Panc1 (cell line): ENCODE data around the gene PDE1C. TPM values are rescaled to one million over a fixed set of nuclear protein-coding genes. Genes with fewer than 3 reads are reported as not detected.

ENCODE experiments used
- ATAC-seq: fragments of 200-7000 bp; cut with Tn5 transposase; 2 replicates; pipeline ENCODE4 v1.9.1; 2020; ENCODE audit warnings: mild to moderate bottlenecking, moderate library complexity
- BruUV-seq: library from RNA; stranded (reverse); fragments of 400-500 nt; replicated peaks from 2 replicates; lab custom pipeline; 2021; lab: Mats Ljungman, UMichigan
- CTCF ChIA-PET: fragments of 300-600 bp; sonication (Branson Sonifier 250); formaldehyde crosslinking; loops from one replicate; lab custom pipeline; 2022; ENCODE audit warnings: antibody characterized with exemption; lab: Charles Lee
- POLR2A ChIA-PET: fragments of 300-600 bp; sonication (Branson Sonifier 250); formaldehyde crosslinking; loops from one replicate; lab custom pipeline; 2022; ENCODE audit warnings: antibody characterized with exemption; lab: Charles Lee
- DNase-seq: peaks from one replicate; pipeline ENCODE4 v3.0.0-alpha.2; 2010; ENCODE audit warnings: low read depth, low spot score
- H3K27ac ChIP-seq: 2 replicates; pipeline ENCODE4 v1.5.1; 2011; ENCODE audit warnings: mild to moderate bottlenecking, low read length, inconsistent platforms
- H3K27me3 ChIP-seq: fragments of 200-500 bp; sonication (Bioruptor generic); 2 replicates; pipeline ENCODE4 v1.6.0; 2014; ENCODE audit warnings: low read length, inconsistent platforms; ENCODE audit not compliant: control insufficient read depth, insufficient read depth
- H3K36me3 ChIP-seq: fragments of 200-500 bp; sonication (Bioruptor generic); 2 replicates; pipeline ENCODE4 v1.5.1; 2014; ENCODE audit warnings: inconsistent platforms, mild to moderate bottlenecking, low read length, moderate library complexity; ENCODE audit not compliant: control insufficient read depth, insufficient read depth
- H3K4me1 ChIP-seq: 2 replicates; pipeline ENCODE4 v1.5.1; 2011; ENCODE audit warnings: inconsistent platforms, mild to moderate bottlenecking, low read length, moderate library complexity; ENCODE audit not compliant: control insufficient read depth, insufficient read depth
- H3K4me3 ChIP-seq, 2 experiments: 2 replicates each; pipeline ENCODE4 v1.5.1; 2011 to 2012; ENCODE audit warnings: low read depth in 2 of 2, low read length in 2 of 2, mild to moderate bottlenecking in 2 of 2, inconsistent platforms in 1 of 2, moderate library complexity in 1 of 2
- H3K9me3 ChIP-seq: fragments of 200-500 bp; sonication (Bioruptor generic); 2 replicates; pipeline ENCODE4 v1.5.1; 2014; ENCODE audit warnings: low read depth, mild to moderate bottlenecking, inconsistent platforms, low read length, moderate library complexity; ENCODE audit not compliant: control insufficient read depth, insufficient read depth
- POLR2AphosphoS5 ChIP-seq: IDR thresholded peaks from 2 replicates; pipeline ENCODE4 v1.6.1; 2012; ENCODE audit warnings: mild to moderate bottlenecking, low read depth, low read length, moderate library complexity
- SIN3A ChIP-seq: IDR thresholded peaks from 2 replicates; pipeline ENCODE4 v1.6.1; 2012; ENCODE audit warnings: low read depth, mild to moderate bottlenecking, low read length, moderate library complexity, borderline replicate concordance; ENCODE audit not compliant: insufficient read depth
- TCF7L2 ChIP-seq: IDR thresholded peaks from 2 replicates; pipeline ENCODE4 v1.6.1; 2011; ENCODE audit warnings: mild to moderate bottlenecking, low read depth, low read length, inconsistent platforms
- in situ Hi-C: cut with HindIII; loops from 2 replicates; pipeline ENCODE4 v1.10.0; 2016; ENCODE audit warnings: low sequenced_read_pairs, low pct_unique_long_range_greater_than_20kb
- intact Hi-C: fragments of 100-400 bp; cut with micrococcal nuclease; formaldehyde crosslinking; loops from one replicate; pipeline ENCODE4 v1.10.0; 2022; ENCODE audit not compliant: unreplicated experiment
- total RNA-seq: library from RNA; stranded (reverse); gene quantifications from one replicate; pipeline ENCODE4 v1.2.1, GENCODE V29; 2021; ENCODE audit not compliant: unreplicated experiment
- TF ChIP-seq, protein P1 (sequence below): fragments of 450-650 bp; IDR thresholded peaks from 2 replicates; pipeline ENCODE4 v1.5.1; 2017; ENCODE audit warnings: mild to moderate bottlenecking
- TF ChIP-seq, protein P2 (sequence below), 2 experiments: IDR thresholded peaks; 2 replicates each; pipeline ENCODE4 v1.6.1; 2011 to 2012; ENCODE audit warnings: low read depth in 2 of 2, control low read depth in 1 of 2, low read length in 1 of 2, mild to moderate bottlenecking in 1 of 2, moderate library complexity in 1 of 2; ENCODE audit not compliant: insufficient read depth in 1 of 2

The PDE1C gene
- total RNA-seq, 1 experiment from 2014 or later, result not detected

DNA sequence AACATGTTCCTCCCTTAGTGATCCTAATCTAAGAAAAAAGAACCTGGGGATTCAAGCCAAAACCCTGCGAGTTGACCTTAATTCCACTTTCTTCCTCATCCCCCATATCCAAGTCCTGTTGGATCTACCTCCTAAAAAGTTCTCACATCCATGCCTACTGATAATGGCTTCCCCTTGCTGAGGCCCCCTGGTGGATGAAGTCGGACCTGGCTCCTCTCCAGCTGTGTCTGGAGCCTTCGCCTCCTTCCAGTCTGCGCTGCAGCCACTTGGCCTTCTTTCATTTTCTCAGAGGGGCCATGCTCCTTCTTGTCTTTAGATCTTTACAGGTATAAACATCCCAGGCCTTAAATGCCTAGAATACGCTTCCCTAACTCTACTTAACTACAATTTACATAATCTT lies 8.1 kb downstream of the PDE1C start:
- Histone ChIP-seq H3K4me1 (no peaks in the 10 kb centered on the region), H3K4me3 (no peak overlapping the region), H3K9me3 (no peaks in the 10 kb centered on the region), H3K27me3 (no peaks in the 10 kb centered on the region), H3K27ac (no peak overlapping the region), H3K36me3 (no peaks in the 10 kb centered on the region)
- DNase-seq, result no peak
- no peak for TF ChIP-seq TCF7L2
- TF ChIP-seq, protein P1, sequence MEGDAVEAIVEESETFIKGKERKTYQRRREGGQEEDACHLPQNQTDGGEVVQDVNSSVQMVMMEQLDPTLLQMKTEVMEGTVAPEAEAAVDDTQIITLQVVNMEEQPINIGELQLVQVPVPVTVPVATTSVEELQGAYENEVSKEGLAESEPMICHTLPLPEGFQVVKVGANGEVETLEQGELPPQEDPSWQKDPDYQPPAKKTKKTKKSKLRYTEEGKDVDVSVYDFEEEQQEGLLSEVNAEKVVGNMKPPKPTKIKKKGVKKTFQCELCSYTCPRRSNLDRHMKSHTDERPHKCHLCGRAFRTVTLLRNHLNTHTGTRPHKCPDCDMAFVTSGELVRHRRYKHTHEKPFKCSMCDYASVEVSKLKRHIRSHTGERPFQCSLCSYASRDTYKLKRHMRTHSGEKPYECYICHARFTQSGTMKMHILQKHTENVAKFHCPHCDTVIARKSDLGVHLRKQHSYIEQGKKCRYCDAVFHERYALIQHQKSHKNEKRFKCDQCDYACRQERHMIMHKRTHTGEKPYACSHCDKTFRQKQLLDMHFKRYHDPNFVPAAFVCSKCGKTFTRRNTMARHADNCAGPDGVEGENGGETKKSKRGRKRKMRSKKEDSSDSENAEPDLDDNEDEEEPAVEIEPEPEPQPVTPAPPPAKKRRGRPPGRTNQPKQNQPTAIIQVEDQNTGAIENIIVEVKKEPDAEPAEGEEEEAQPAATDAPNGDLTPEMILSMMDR, result peak; percentile 52
- CTCF ChIA-PET, result interaction anchor here (0.7 kb wide), 1 partner anchor 15 kb away, joined by 3 read pairs; no protein-coding TSS in a partner anchor
- BruUV-seq, result no TSS peak
- intact Hi-C loops (no loop called here), in situ Hi-C loops (no loop called here)
- ATAC-seq, result no peak
- POLR2A ChIA-PET, result no interaction called here

DNA sequence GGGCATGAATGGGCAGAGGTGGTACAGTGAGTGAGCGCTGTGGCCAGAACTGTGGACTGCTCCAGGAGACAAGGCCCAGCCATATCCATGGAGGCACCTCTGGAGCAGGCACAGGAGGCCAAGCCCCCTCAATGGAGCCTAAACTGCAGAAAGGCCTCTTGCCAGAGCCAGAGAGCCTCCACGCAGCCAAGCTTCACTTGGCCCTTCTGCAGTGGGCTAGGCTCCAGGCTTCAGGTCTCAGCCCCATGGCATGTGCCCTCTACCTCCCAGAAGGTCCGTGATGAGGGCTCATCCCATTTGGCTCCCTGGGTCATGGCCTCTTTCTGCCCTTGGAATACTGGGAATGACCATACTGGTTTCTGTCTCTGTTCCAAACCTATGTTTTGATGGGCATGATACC lies 8.9 kb downstream of the PDE1C start:
- no peak overlapping the region for H3K27ac ChIP-seq
- DNase-seq, result no peak
- POLR2A ChIA-PET, result no interaction called here
- H3K9me3 ChIP-seq, result no peaks in the 10 kb centered on the region
- intact Hi-C loops, result no loop called here
- BruUV-seq, result no TSS peak
- CTCF ChIA-PET, result interaction anchor here (0.7 kb wide), 1 partner anchor 14 kb away, joined by 3 read pairs; no protein-coding TSS in a partner anchor
- no peaks in the 10 kb centered on the region for H3K36me3 ChIP-seq
- H3K4me1 ChIP-seq, result no peaks in the 10 kb centered on the region
- ATAC-seq, result no peak
- TF ChIP-seq, protein P1, result no peak
- no peak for TF ChIP-seq SIN3A
- no peak for TF ChIP-seq TCF7L2
- TF ChIP-seq, protein P2, sequence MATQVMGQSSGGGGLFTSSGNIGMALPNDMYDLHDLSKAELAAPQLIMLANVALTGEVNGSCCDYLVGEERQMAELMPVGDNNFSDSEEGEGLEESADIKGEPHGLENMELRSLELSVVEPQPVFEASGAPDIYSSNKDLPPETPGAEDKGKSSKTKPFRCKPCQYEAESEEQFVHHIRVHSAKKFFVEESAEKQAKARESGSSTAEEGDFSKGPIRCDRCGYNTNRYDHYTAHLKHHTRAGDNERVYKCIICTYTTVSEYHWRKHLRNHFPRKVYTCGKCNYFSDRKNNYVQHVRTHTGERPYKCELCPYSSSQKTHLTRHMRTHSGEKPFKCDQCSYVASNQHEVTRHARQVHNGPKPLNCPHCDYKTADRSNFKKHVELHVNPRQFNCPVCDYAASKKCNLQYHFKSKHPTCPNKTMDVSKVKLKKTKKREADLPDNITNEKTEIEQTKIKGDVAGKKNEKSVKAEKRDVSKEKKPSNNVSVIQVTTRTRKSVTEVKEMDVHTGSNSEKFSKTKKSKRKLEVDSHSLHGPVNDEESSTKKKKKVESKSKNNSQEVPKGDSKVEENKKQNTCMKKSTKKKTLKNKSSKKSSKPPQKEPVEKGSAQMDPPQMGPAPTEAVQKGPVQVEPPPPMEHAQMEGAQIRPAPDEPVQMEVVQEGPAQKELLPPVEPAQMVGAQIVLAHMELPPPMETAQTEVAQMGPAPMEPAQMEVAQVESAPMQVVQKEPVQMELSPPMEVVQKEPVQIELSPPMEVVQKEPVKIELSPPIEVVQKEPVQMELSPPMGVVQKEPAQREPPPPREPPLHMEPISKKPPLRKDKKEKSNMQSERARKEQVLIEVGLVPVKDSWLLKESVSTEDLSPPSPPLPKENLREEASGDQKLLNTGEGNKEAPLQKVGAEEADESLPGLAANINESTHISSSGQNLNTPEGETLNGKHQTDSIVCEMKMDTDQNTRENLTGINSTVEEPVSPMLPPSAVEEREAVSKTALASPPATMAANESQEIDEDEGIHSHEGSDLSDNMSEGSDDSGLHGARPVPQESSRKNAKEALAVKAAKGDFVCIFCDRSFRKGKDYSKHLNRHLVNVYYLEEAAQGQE (IDR thresholded peaks at IDR 0.05; ENCODE audit: insufficient read depth in 1 of 2, low read depth in 2 of 2, low read length in 1 of 2), result no peak
- TF ChIP-seq POLR2AphosphoS5, result no peak
- in situ Hi-C loops, result no loop called here
- H3K27me3 ChIP-seq, result no peaks in the 10 kb centered on the region
- no peak overlapping the region for H3K4me3 ChIP-seq
